Measurements from ENCODE around the gene GYPE. TPM values are rescaled to one million over a fixed set of nuclear protein-coding genes. Genes with fewer than 3 reads are reported as not detected.
"Not testable (repeated sequence)": the region's sequence is repeated elsewhere in the genome, so short reads cannot be mapped to it uniquely, and the experiment has no call there.

The GYPE gene
- total RNA-seq, 1 donor from 2014 or later: not detected

GRCh38 chr4:143888189-143888588, 17.2 kb downstream of the GYPE start:
- H3K27ac ChIP-seq (ENCODE audit: low read depth, low read length); H3K36me3 Mint-ChIP-seq (ENCODE audit: low read depth, unreplicated experiment); H3K36me3 ChIP-seq (ENCODE audit: insufficient read depth, low read length); FAIRE-seq; H3K27me3 ChIP-seq (ENCODE audit: insufficient read depth, low read length); H3K4me3 Mint-ChIP-seq (ENCODE audit: unreplicated experiment); H3K79me2 ChIP-seq (ENCODE audit: insufficient read depth, low read length); H3K27me3 Mint-ChIP-seq (ENCODE audit: low read depth, unreplicated experiment); H3K9me3 ChIP-seq (ENCODE audit: insufficient read depth, low read depth, low read length); H3K4me2 ChIP-seq (ENCODE audit: low read length); H3K9ac ChIP-seq (ENCODE audit: low read length); H3K27ac Mint-ChIP-seq (ENCODE audit: unreplicated experiment); H3K4me1 Mint-ChIP-seq (ENCODE audit: low read depth, unreplicated experiment); H2AFZ ChIP-seq (ENCODE audit: low read depth, low read length); H3K4me3 ChIP-seq (ENCODE audit: insufficient read depth, low read depth, low read length); H3K4me1 ChIP-seq (ENCODE audit: insufficient read depth, low read length); DNase-seq (ENCODE audit: low read depth); H4K20me1 ChIP-seq (ENCODE audit: insufficient read depth, low read length); H3K9me3 Mint-ChIP-seq (ENCODE audit: unreplicated experiment): not testable (repeated sequence)

GRCh38 chr4:143884965-143885364, 20.4 kb downstream of the GYPE start:
- H3K27ac ChIP-seq (ENCODE audit: low read depth, low read length); H3K4me2 ChIP-seq (ENCODE audit: low read length); H3K4me3 Mint-ChIP-seq (ENCODE audit: unreplicated experiment); H3K9ac ChIP-seq (ENCODE audit: low read length); H3K27me3 Mint-ChIP-seq (ENCODE audit: low read depth, unreplicated experiment); H3K4me1 Mint-ChIP-seq (ENCODE audit: low read depth, unreplicated experiment); H3K4me1 ChIP-seq (ENCODE audit: insufficient read depth, low read length); DNase-seq (ENCODE audit: low read depth); H3K36me3 ChIP-seq (ENCODE audit: insufficient read depth, low read length); H3K27ac Mint-ChIP-seq (ENCODE audit: unreplicated experiment); H4K20me1 ChIP-seq (ENCODE audit: insufficient read depth, low read length); H3K9me3 ChIP-seq (ENCODE audit: insufficient read depth, low read depth, low read length); H2AFZ ChIP-seq (ENCODE audit: low read depth, low read length); FAIRE-seq; H3K36me3 Mint-ChIP-seq (ENCODE audit: low read depth, unreplicated experiment); H3K4me3 ChIP-seq (ENCODE audit: insufficient read depth, low read depth, low read length); H3K79me2 ChIP-seq (ENCODE audit: insufficient read depth, low read length); H3K27me3 ChIP-seq (ENCODE audit: insufficient read depth, low read length); H3K9me3 Mint-ChIP-seq (ENCODE audit: unreplicated experiment): not testable (repeated sequence)

DNA sequence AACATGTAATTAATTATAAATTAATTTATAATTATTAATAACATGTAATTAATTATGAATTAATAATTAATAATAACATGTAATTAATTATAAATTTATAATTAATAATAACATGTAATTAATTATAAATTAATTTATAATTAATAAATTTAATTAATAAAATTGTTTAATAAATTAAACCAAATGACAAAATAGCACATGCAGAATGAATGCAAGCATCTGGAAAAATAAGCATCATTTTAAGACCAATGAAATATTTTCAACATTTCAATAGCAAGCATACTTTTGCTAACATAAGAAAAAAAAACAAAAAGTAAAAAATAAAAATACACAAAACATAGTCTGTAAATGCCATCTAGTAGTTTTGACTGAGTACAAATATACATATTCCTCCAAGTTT, 21.8 kb downstream of the GYPE start:
- no peaks in the 10 kb centered on the region for H3K36me3 ChIP-seq (ENCODE audit: insufficient read depth, low read length)
- H3K27ac ChIP-seq (ENCODE audit: low read depth, low read length): no peak overlapping the region
- no peak overlapping the region for H3K27ac Mint-ChIP-seq (ENCODE audit: unreplicated experiment)
- no peaks in the 10 kb centered on the region for H3K36me3 Mint-ChIP-seq (ENCODE audit: low read depth, unreplicated experiment)
- H3K4me1 ChIP-seq (ENCODE audit: insufficient read depth, low read length): no peaks in the 10 kb centered on the region
- H3K27me3 Mint-ChIP-seq (ENCODE audit: low read depth, unreplicated experiment): peaks cover 4% of the 10 kb centered on the region
- DNase-seq (ENCODE audit: low read depth): no peak
- H3K4me2 ChIP-seq (ENCODE audit: low read length): no peak overlapping the region
- H3K4me1 Mint-ChIP-seq (ENCODE audit: low read depth, unreplicated experiment): no peaks in the 10 kb centered on the region
- no peaks in the 10 kb centered on the region for H3K9me3 ChIP-seq (ENCODE audit: insufficient read depth, low read depth, low read length)
- no peaks in the 10 kb centered on the region for H3K27me3 ChIP-seq (ENCODE audit: insufficient read depth, low read length)
- H3K9me3 Mint-ChIP-seq (ENCODE audit: unreplicated experiment): no peaks in the 10 kb centered on the region
- no peak overlapping the region for H3K4me3 ChIP-seq (ENCODE audit: insufficient read depth, low read depth, low read length)
- no peak for FAIRE-seq
- TF ChIP-seq, protein P1, sequence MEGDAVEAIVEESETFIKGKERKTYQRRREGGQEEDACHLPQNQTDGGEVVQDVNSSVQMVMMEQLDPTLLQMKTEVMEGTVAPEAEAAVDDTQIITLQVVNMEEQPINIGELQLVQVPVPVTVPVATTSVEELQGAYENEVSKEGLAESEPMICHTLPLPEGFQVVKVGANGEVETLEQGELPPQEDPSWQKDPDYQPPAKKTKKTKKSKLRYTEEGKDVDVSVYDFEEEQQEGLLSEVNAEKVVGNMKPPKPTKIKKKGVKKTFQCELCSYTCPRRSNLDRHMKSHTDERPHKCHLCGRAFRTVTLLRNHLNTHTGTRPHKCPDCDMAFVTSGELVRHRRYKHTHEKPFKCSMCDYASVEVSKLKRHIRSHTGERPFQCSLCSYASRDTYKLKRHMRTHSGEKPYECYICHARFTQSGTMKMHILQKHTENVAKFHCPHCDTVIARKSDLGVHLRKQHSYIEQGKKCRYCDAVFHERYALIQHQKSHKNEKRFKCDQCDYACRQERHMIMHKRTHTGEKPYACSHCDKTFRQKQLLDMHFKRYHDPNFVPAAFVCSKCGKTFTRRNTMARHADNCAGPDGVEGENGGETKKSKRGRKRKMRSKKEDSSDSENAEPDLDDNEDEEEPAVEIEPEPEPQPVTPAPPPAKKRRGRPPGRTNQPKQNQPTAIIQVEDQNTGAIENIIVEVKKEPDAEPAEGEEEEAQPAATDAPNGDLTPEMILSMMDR (IDR thresholded peaks at IDR 0.05; ENCODE audit: insufficient read depth, low read depth, low read length): no peak
- TF ChIP-seq EZH2 (IDR thresholded peaks at IDR 0.05; ENCODE audit: insufficient read depth, low read length): no peak
- no peaks in the 10 kb centered on the region for H3K79me2 ChIP-seq (ENCODE audit: insufficient read depth, low read length)
- no peak overlapping the region for H2AFZ ChIP-seq (ENCODE audit: low read depth, low read length)
- H3K4me3 Mint-ChIP-seq (ENCODE audit: unreplicated experiment): no peak overlapping the region
- H3K9ac ChIP-seq (ENCODE audit: low read length): no peak overlapping the region
- H4K20me1 ChIP-seq (ENCODE audit: insufficient read depth, low read length): no peaks in the 10 kb centered on the region

DNA sequence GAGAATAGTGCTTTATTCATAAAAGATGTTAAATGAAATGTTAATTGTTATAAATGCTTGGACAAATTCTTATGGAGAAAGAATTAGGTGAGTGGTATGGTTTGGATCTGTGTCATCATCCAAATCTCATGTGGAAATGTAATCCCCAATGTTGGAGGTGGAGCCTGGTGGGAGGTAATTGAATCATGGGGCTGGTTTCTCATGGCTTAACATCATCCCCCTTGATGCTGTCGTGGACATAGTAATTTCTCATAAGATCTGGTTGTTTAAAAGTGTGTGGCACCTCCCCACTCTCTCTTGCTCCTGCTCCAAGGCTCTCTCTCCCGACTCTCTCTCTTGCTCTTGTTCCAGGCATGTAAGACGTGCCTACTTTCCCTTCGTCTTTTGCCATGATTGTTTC, 22.5 kb downstream of the GYPE start:
- Histone ChIP-seq H3K4me1 (ENCODE audit: insufficient read depth, low read length) (no peaks in the 10 kb centered on the region), H3K4me2 (ENCODE audit: low read length) (no peak overlapping the region), H3K9me3 (ENCODE audit: insufficient read depth, low read depth, low read length) (no peaks in the 10 kb centered on the region), H2AFZ (ENCODE audit: low read depth, low read length) (no peak overlapping the region), H4K20me1 (ENCODE audit: insufficient read depth, low read length) (no peaks in the 10 kb centered on the region), H3K27ac (ENCODE audit: low read depth, low read length) (no peak overlapping the region), H3K36me3 (ENCODE audit: insufficient read depth, low read length) (no peaks in the 10 kb centered on the region), H3K4me3 (ENCODE audit: insufficient read depth, low read depth, low read length) (no peak overlapping the region), H3K9ac (ENCODE audit: low read length) (no peak overlapping the region), H3K27me3 (ENCODE audit: insufficient read depth, low read length) (no peaks in the 10 kb centered on the region), H3K79me2 (ENCODE audit: insufficient read depth, low read length) (no peaks in the 10 kb centered on the region)
- FAIRE-seq: no peak
- no peak overlapping the region for H3K27ac Mint-ChIP-seq (ENCODE audit: unreplicated experiment)
- no peaks in the 10 kb centered on the region for H3K4me1 Mint-ChIP-seq (ENCODE audit: low read depth, unreplicated experiment)
- DNase-seq (ENCODE audit: low read depth): no peak
- peaks cover 4% of the 10 kb centered on the region for H3K27me3 Mint-ChIP-seq (ENCODE audit: low read depth, unreplicated experiment)
- H3K4me3 Mint-ChIP-seq (ENCODE audit: unreplicated experiment): no peak overlapping the region
- TF ChIP-seq, protein P1 (IDR thresholded peaks at IDR 0.05; ENCODE audit: insufficient read depth, low read depth, low read length): no peak
- TF ChIP-seq EZH2 (IDR thresholded peaks at IDR 0.05; ENCODE audit: insufficient read depth, low read length): no peak
- no peaks in the 10 kb centered on the region for H3K9me3 Mint-ChIP-seq (ENCODE audit: unreplicated experiment)
- no peaks in the 10 kb centered on the region for H3K36me3 Mint-ChIP-seq (ENCODE audit: low read depth, unreplicated experiment)

- not testable (repeated sequence) for H3K9ac ChIP-seq (ENCODE audit: low read length); FAIRE-seq
Measured at GRCh38 chr4:143879561-143879960, 25.8 kb downstream of the GYPE start.

More at GRCh38 chr4:143879561-143879960, 25.8 kb downstream of the GYPE start:
- not testable (repeated sequence) for H3K4me1 Mint-ChIP-seq (ENCODE audit: low read depth, unreplicated experiment); H3K27me3 ChIP-seq (ENCODE audit: insufficient read depth, low read length); H2AFZ ChIP-seq (ENCODE audit: low read depth, low read length); H3K27ac ChIP-seq (ENCODE audit: low read depth, low read length); H3K4me1 ChIP-seq (ENCODE audit: insufficient read depth, low read length); H3K4me3 Mint-ChIP-seq (ENCODE audit: unreplicated experiment); H3K9me3 Mint-ChIP-seq (ENCODE audit: unreplicated experiment); H3K4me2 ChIP-seq (ENCODE audit: low read length); H3K79me2 ChIP-seq (ENCODE audit: insufficient read depth, low read length); H4K20me1 ChIP-seq (ENCODE audit: insufficient read depth, low read length); H3K4me3 ChIP-seq (ENCODE audit: insufficient read depth, low read depth, low read length); H3K9me3 ChIP-seq (ENCODE audit: insufficient read depth, low read depth, low read length); DNase-seq (ENCODE audit: low read depth); H3K36me3 Mint-ChIP-seq (ENCODE audit: low read depth, unreplicated experiment); H3K27me3 Mint-ChIP-seq (ENCODE audit: low read depth, unreplicated experiment); H3K36me3 ChIP-seq (ENCODE audit: insufficient read depth, low read length); H3K27ac Mint-ChIP-seq (ENCODE audit: unreplicated experiment)

All from astrocyte (in vitro differentiated cells and primary cell).